K562 (cell line): ENCODE data around the gene LRRC74B. TPM values are rescaled to one million over a fixed set of nuclear protein-coding genes. Genes with fewer than 3 reads are reported as not detected.
A peak's percentile ranks its signal among the peaks of the same experiment; 100 is the strongest.

Source experiments
- CBX3 ChIP-seq, 2 experiments: IDR thresholded peaks; 1 replicate in 1 of 2; 2 replicates in 1 of 2; pipeline ENCODE4 v1.6.1; 2012; ENCODE audit warnings: inconsistent platforms in 2 of 2, low read length in 2 of 2, borderline replicate concordance in 1 of 2, control low read depth in 1 of 2
- FOXM1 ChIP-seq, 2 experiments: fragments of 450-650 bp in 1 of 2; sonication (generic) in 1 of 2; formaldehyde crosslinking in 1 of 2; IDR thresholded peaks; 2 replicates each; pipeline versions ENCODE4 v1.6.1 to v1.9.0; 2017 to 2022; ENCODE audit warnings: low read depth in 2 of 2, mild to moderate bottlenecking in 2 of 2, missing genetic modification reagents in 1 of 2, moderate library complexity in 1 of 2
- IRF2 ChIP-seq: sonication (generic); formaldehyde crosslinking; IDR thresholded peaks from 2 replicates; pipeline ENCODE4 v1.8.1; 2022; ENCODE audit warnings: mild to moderate bottlenecking, missing genetic modification reagents
- NFIC ChIP-seq: fragments of 450-650 bp; IDR thresholded peaks from 2 replicates; pipeline ENCODE4 v1.6.1; 2017; ENCODE audit warnings: mild to moderate bottlenecking, inconsistent platforms
- PPARD ChIP-seq: fragments of 250-450 bp; sonication (Bioruptor Pico); IDR thresholded peaks from 2 replicates; pipeline ENCODE4 v1.8.0; 2022; ENCODE audit warnings: inconsistent platforms, mild to moderate bottlenecking, moderate library complexity
- TOE1 ChIP-seq, 2 experiments: fragments of 450-650 bp in 1 of 2; sonication (generic) in 1 of 2; formaldehyde crosslinking in 1 of 2; IDR thresholded peaks; 2 replicates each; pipeline versions ENCODE4 v1.7.1 to v1.8.0; 2016 to 2022; ENCODE audit warnings: borderline replicate concordance in 2 of 2, mild to moderate bottlenecking in 2 of 2, antibody characterized with exemption in 1 of 2, inconsistent platforms in 1 of 2, low read depth in 1 of 2, missing genetic modification reagents in 1 of 2, moderate library complexity in 1 of 2
- USF1 ChIP-seq: sonication (generic); formaldehyde crosslinking; IDR thresholded peaks from 2 replicates; pipeline ENCODE4 v1.9.0; 2022; ENCODE audit warnings: mild to moderate bottlenecking, missing genetic modification reagents
- ZNF263 ChIP-seq: sonication (generic); formaldehyde crosslinking; IDR thresholded peaks from 2 replicates; pipeline ENCODE4 v1.8.0; 2022; ENCODE audit warnings: mild to moderate bottlenecking, missing genetic modification reagents, borderline replicate concordance
- polyA plus RNA-seq, 8 experiments: library from polyadenylated mRNA; depleted of rRNA in 4 of 8; stranded (reverse) in 5 of 8; unstranded in 3 of 8; fragments of >200 nt; fragmentation: Nextera tagmentation in 2 of 8; fragmentation: Illumina TruSeq in 1 of 8; extraction: Ambion mirVana in 2 of 8; extraction: Trizol in 1 of 8; gene quantifications; 2 replicates each; pipeline versions ENCODE4 v1.2.1 to v1.2.3, GENCODE V29; 2011 to 2014; ENCODE audit warnings: inconsistent platforms in 1 of 8, missing spikeins in 1 of 8
- total RNA-seq, 7 experiments: library from RNA; depleted of rRNA in 6 of 7; stranded (reverse); fragments of >200 nt in 6 of 7; fragmentation: Illumina TruSeq in 2 of 7; extraction: Trizol in 2 of 7; gene quantifications; 2 replicates each; pipeline versions ENCODE4 v1.2.1 to v1.2.3, GENCODE V29; 2011 to 2021; ENCODE audit warnings: low replicate concordance in 1 of 7
- TF ChIP-seq, protein P1 (sequence below): fragments of 250-450 bp; sonication (Bioruptor Pico); IDR thresholded peaks from 2 replicates; pipeline ENCODE4 v1.4.0; 2020
- TF ChIP-seq, protein P2 (sequence below): fragments of 250-450 bp; sonication (Bioruptor Pico); IDR thresholded peaks from 2 replicates; pipeline ENCODE4 v1.9.0; 2021; ENCODE audit warnings: mild to moderate bottlenecking, inconsistent platforms

Gene LRRC74B
- total and polyA plus RNA-seq, 9 of the 15 experiments (the other 6 are each of a cell fraction or from before 2014, with no cell fraction given): not detected

GRCh38 chr22:21070690-21071615, 25.2 kb downstream of the LRRC74B start (continued):
- TF ChIP-seq, protein P1, sequence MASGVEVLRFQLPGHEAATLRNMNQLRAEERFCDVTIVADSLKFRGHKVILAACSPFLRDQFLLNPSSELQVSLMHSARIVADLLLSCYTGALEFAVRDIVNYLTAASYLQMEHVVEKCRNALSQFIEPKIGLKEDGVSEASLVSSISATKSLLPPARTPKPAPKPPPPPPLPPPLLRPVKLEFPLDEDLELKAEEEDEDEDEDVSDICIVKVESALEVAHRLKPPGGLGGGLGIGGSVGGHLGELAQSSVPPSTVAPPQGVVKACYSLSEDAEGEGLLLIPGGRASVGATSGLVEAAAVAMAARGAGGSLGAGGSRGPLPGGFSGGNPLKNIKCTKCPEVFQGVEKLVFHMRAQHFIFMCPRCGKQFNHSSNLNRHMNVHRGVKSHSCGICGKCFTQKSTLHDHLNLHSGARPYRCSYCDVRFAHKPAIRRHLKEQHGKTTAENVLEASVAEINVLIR: no peak
- TF ChIP-seq, protein P2, sequence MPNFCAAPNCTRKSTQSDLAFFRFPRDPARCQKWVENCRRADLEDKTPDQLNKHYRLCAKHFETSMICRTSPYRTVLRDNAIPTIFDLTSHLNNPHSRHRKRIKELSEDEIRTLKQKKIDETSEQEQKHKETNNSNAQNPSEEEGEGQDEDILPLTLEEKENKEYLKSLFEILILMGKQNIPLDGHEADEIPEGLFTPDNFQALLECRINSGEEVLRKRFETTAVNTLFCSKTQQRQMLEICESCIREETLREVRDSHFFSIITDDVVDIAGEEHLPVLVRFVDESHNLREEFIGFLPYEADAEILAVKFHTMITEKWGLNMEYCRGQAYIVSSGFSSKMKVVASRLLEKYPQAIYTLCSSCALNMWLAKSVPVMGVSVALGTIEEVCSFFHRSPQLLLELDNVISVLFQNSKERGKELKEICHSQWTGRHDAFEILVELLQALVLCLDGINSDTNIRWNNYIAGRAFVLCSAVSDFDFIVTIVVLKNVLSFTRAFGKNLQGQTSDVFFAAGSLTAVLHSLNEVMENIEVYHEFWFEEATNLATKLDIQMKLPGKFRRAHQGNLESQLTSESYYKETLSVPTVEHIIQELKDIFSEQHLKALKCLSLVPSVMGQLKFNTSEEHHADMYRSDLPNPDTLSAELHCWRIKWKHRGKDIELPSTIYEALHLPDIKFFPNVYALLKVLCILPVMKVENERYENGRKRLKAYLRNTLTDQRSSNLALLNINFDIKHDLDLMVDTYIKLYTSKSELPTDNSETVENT (CRISPR knock-in tag): peak; percentile 34; the same call in 1 of the 2 replicates
- TF ChIP-seq ZNF263 (CRISPR knock-in tag): peak; percentile 27; the same call in 1 of the 2 replicates
- no peak for TF ChIP-seq FOXM1 (IDR thresholded peaks at IDR 0.05; ENCODE audit: low read depth)
- no peak for TF ChIP-seq FOXM1 (CRISPR knock-in tag; IDR thresholded peaks at IDR 0.05; ENCODE audit: low read depth)
- TF ChIP-seq IRF2 (CRISPR knock-in tag): 0 out of 2 replicates have a peak, but pooled peaks have one; percentile 78
- no peak for TF ChIP-seq NFIC
- peak in 1 of 2 experiments; percentile 70; a peak in 1 of 3 replicates for TF ChIP-seq CBX3 (IDR thresholded peaks at IDR 0.05; ENCODE audit: borderline replicate concordance in 1 of 2, low read length in 2 of 2)
- 0 out of 2 replicates have a peak, but pooled peaks have one; percentile 13 for TF ChIP-seq USF1
- TF ChIP-seq TOE1 (IDR thresholded peaks at IDR 0.05; ENCODE audit: borderline replicate concordance): no peak
- 0 out of 2 replicates have a peak, but pooled peaks have one; percentile 37 for TF ChIP-seq TOE1 (CRISPR knock-in tag; IDR thresholded peaks at IDR 0.05; ENCODE audit: borderline replicate concordance, low read depth)
- no peak for TF ChIP-seq PPARD (CRISPR knock-in tag)
